Karpas-422 (cell line): ENCODE data around the gene PRR15. TPM values are rescaled to one million over a fixed set of nuclear protein-coding genes. Genes with fewer than 3 reads are reported as not detected.

Source experiments
- DNase-seq: peaks from one replicate; pipeline ENCODE4 v3.0.0-alpha.2; 2015
- H2AFZ ChIP-seq: fragments of 200-600 bp; sonication (generic); 2 replicates; pipeline ENCODE4 v1.6.1; 2014; ENCODE audit warnings: antibody characterized with exemption, low read length, mixed read lengths
- H3K27ac ChIP-seq: fragments of 200-600 bp; sonication (generic); 2 replicates; pipeline ENCODE4 v1.5.1; 2014; ENCODE audit warnings: mild to moderate bottlenecking, low read length, moderate library complexity
- H3K27me3 ChIP-seq: fragments of 200-600 bp; sonication (generic); 2 replicates; pipeline ENCODE4 v1.6.1; 2014; ENCODE audit warnings: low read length, mixed read lengths
- H3K36me3 ChIP-seq: fragments of 200-600 bp; sonication (generic); 2 replicates; pipeline ENCODE4 v1.6.1; 2014; ENCODE audit warnings: low read length, mixed read lengths; ENCODE audit not compliant: insufficient read depth
- H3K4me1 ChIP-seq: fragments of 200-600 bp; sonication (generic); 2 replicates; pipeline ENCODE4 v1.6.1; 2014; ENCODE audit warnings: mild to moderate bottlenecking, low read length, mixed read lengths
- H3K4me2 ChIP-seq: fragments of 200-600 bp; sonication (generic); 2 replicates; pipeline ENCODE4 v1.6.1; 2014; ENCODE audit warnings: low read length, low read depth, mild to moderate bottlenecking; ENCODE audit not compliant: poor library complexity, severe bottlenecking
- H3K4me3 ChIP-seq: fragments of 200-600 bp; sonication (generic); 2 replicates; pipeline ENCODE4 v1.5.1; 2014; ENCODE audit warnings: mild to moderate bottlenecking, antibody characterized with exemption, low read length, mixed read lengths
- H3K79me2 ChIP-seq: fragments of 200-600 bp; sonication (generic); 2 replicates; pipeline ENCODE4 v1.6.1; 2014; ENCODE audit warnings: mild to moderate bottlenecking, low read length, mixed read lengths
- H3K9ac ChIP-seq: fragments of 200-600 bp; sonication (generic); 2 replicates; pipeline ENCODE4 v1.6.0; 2014; ENCODE audit warnings: low read length
- H3K9me2 ChIP-seq: fragments of 200-600 bp; sonication (generic), shearing (Covaris generic); replicated peaks from 2 replicates; pipeline ENCODE4 v1.6.0; 2014; ENCODE audit warnings: mild to moderate bottlenecking, low read length, moderate library complexity; ENCODE audit not compliant: insufficient read depth
- H3K9me3 ChIP-seq: fragments of 300-700, 200-600 bp; sonication (generic); 2 replicates; pipeline ENCODE4 v1.6.1; 2014; ENCODE audit warnings: low read length, mixed read lengths
- H4K20me1 ChIP-seq: fragments of 200-600 bp; sonication (generic); 2 replicates; pipeline ENCODE4 v1.6.1; 2014; ENCODE audit warnings: mild to moderate bottlenecking, antibody characterized with exemption, low read length, low read depth; ENCODE audit not compliant: insufficient read depth
- total RNA-seq: library from RNA; depleted of rRNA; stranded (reverse); fragments of >200 nt; shearing (Covaris generic); gene quantifications from 2 replicates; pipeline ENCODE4 v1.2.3, GENCODE V29; 2014; ENCODE audit warnings: low replicate concordance

The PRR15 gene
- total RNA-seq, 1 experiment from 2014 or later = not detected

DNA sequence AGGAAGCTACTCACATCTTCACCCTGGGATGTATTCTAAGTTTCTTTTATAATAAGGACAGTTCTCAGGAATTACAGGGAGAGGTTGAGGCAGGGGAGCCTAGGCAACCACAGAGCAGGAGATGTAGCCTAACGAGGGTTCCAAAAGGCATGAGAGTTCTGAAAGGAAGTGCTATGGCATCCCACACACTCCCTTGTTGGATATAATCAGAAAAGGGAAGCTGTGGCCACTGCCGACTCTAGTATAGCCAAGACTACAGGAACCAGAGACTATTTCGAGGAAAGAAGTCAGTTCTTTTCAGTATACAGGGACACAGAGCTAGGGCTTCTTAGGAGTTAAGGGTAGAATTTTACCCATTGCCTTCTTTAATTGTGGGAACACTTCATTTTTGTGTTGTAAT is 11.0 kb downstream of the PRR15 start:
- H3K9ac ChIP-seq = no peak overlapping the region
- DNase-seq = no peak
- no peaks in the 10 kb centered on the region for H3K9me3 ChIP-seq
- H2AFZ ChIP-seq = no peak overlapping the region
- H3K27ac ChIP-seq = no peak overlapping the region
- H3K4me2 ChIP-seq = no peak overlapping the region
- H4K20me1 ChIP-seq = no peaks in the 10 kb centered on the region
- no peaks in the 10 kb centered on the region for H3K9me2 ChIP-seq
- no peaks in the 10 kb centered on the region for H3K36me3 ChIP-seq
- H3K4me3 ChIP-seq = no peak overlapping the region
- no peaks in the 10 kb centered on the region for H3K79me2 ChIP-seq
- H3K4me1 ChIP-seq = no peaks in the 10 kb centered on the region
- H3K27me3 ChIP-seq = peaks cover 2% of the 10 kb centered on the region; the same call in 1 of the 2 replicates

DNA sequence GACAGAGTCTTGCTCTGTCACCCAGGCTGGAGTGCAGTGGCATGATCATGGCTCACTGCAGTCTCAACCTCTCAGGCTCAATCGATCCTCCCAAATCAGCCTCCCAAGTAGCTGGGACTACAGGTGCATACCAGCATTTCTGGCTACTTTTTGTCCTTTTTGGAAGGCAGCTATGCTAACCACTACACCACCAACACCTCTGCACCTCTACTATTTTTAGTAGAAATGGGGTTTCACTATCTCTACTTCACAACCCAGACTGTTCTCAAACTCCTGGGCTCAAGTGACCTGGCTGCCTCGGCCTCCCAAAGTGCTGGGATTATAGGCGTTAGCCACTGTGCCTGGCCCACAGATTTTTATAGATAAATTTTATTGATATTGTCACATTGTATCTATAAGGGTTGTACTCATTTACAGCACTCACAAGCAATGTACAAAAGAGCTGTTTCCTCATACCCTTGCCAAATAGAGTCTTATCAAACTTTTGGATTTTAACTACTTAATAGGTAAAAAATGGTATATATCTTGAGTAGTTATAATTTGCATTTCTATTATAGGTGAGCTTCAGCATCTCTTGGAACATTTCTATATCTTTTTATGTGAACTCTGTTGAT is 23.7 kb downstream of the PRR15 start:
- no peak overlapping the region for H3K27ac ChIP-seq

DNA sequence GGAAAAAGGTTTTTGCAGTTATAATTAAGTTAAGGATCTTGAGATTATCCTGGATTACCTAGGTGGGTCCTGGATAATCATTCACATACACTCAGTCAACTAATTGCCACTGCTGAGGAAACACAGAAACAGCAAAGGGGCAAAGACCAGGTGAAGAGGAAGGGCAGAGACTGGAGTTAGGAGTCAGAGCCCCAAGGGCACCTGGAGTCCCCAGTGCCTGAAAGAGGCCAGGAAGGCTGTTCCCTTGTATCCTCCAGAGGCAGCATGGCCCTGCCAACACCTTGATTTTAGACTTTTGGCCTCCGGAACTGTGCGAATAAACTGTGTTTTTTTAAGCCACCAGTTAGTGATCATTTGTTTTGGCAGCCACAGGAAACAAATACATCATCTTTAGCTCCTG is 24.6 kb downstream of the PRR15 start:
- Histone ChIP-seq H3K4me3 (no peak overlapping the region), H3K36me3 (no peaks in the 10 kb centered on the region), H3K4me2 (no peak overlapping the region), H4K20me1 (no peaks in the 10 kb centered on the region), H2AFZ (no peak overlapping the region), H3K79me2 (no peaks in the 10 kb centered on the region), H3K9ac (no peak overlapping the region), H3K9me3 (no peaks in the 10 kb centered on the region), H3K4me1 (peaks cover 5% of the 10 kb centered on the region; the same call in 1 of the 2 replicates), H3K9me2 (no peaks in the 10 kb centered on the region), H3K27ac (no peak overlapping the region), H3K27me3 (no peaks in the 10 kb centered on the region)
- no peak for DNase-seq

More for the DNA sequence above, 23.7 kb downstream of the PRR15 start:
- no peak for DNase-seq
- Histone ChIP-seq H3K79me2 (no peaks in the 10 kb centered on the region), H3K4me1 (peaks cover 5% of the 10 kb centered on the region; the same call in 1 of the 2 replicates), H3K9me2 (no peaks in the 10 kb centered on the region), H3K9me3 (no peaks in the 10 kb centered on the region), H3K36me3 (no peaks in the 10 kb centered on the region), H3K4me3 (no peak overlapping the region), H4K20me1 (no peaks in the 10 kb centered on the region), H2AFZ (no peak overlapping the region), H3K4me2 (no peak overlapping the region), H3K9ac (no peak overlapping the region), H3K27me3 (no peaks in the 10 kb centered on the region)

DNA sequence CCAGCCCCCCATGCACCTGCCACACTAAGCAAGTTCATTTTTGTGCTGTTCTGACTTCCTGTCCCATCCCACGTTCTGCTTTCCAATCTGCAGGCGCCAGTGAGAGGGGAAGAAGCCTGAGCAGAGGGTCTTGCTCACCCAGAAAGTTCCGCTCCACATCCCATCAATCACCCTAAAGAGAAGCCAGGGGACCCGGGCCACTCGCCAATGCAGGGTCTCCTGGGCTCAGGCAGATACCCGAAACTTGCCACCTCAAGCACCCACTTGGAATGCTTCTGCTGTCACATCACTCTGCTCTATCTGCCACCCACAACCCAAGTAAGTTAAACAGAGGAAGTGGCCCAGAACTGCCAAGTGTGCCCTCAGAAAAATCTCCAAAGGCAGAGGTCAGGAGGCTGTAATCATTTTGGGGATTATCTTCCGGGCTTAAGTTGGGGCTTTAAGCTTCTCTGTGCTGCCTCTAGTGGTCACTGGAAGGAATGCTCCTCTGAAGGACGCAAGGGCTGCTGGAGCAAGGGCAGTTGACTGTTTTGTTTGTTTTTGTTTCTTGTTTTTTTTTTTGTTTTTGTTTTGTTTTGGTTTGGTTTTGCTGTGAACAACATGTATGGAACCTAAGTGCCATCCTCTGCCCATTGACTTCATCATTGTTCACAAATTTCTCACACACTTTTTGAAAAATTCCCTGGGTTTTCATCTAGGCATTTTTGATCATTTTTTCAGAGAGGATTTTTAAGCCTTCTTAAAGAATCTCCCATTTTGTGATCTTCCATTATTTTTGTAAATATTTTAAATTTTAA is 25.5 kb downstream of the PRR15 start:
- no peaks in the 10 kb centered on the region for H4K20me1 ChIP-seq
- peak overlapping the region; percentile 40; the same call in 1 of the 2 replicates for H3K4me3 ChIP-seq
- peaks cover 5% of the 10 kb centered on the region; the same call in 1 of the 2 replicates for H3K4me1 ChIP-seq
- no peak overlapping the region for H3K27ac ChIP-seq
- H3K4me2 ChIP-seq = peak overlapping the region; percentile 23
- no peaks in the 10 kb centered on the region for H3K9me2 ChIP-seq
- H3K79me2 ChIP-seq = no peaks in the 10 kb centered on the region
- no peak overlapping the region for H3K9ac ChIP-seq
- H3K27me3 ChIP-seq = no peaks in the 10 kb centered on the region
- peak; percentile 79 for DNase-seq
- H2AFZ ChIP-seq = peak overlapping the region; percentile 97
- no peaks in the 10 kb centered on the region for H3K9me3 ChIP-seq
- H3K36me3 ChIP-seq = no peaks in the 10 kb centered on the region

DNA sequence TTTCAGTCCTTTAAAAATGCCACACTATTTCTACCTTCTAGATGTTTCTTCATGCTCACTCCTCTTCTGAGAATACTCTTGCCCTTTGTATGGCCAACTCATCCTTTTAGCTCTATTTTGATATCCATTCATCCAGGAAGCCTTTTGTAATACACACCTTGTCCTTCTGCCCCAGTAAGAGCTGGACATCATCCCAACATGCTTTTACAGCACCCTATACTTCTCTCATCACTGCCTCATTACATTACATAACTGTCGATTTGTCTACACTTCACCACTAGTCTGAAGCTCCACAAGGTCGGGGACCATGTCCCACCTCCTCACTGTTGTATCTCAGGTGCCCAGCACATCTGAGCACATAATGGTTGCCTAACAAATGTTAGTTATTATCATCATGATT is 29.2 kb downstream of the PRR15 start:
- Histone ChIP-seq H3K27me3 (no peaks in the 10 kb centered on the region), H3K79me2 (no peaks in the 10 kb centered on the region), H3K36me3 (no peaks in the 10 kb centered on the region), H3K9ac (no peak overlapping the region), H3K27ac (no peak overlapping the region), H3K4me1 (peaks cover 5% of the 10 kb centered on the region; the same call in 1 of the 2 replicates), H2AFZ (no peak overlapping the region), H4K20me1 (no peaks in the 10 kb centered on the region), H3K9me3 (no peaks in the 10 kb centered on the region), H3K4me3 (no peak overlapping the region), H3K9me2 (no peaks in the 10 kb centered on the region), H3K4me2 (no peak overlapping the region)
- peak; percentile 15 for DNase-seq

DNA sequence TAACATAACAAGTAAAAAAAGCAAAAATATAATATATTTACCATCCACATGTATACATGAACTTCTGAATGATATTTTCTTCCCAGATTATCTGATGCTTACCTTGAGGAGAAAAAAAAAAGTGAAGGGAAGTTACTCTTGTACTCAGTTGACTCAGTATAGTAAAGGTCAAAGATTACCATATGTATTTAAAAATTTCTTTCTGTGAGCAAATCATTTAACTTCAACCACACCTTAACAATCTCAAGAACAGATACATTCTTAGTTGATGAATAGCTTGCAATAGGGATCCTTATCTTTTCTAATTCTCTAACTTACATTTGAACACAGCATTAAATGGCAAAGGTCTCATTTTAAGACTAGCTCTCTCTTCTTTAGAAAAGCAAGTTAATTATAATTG is 29.8 kb downstream of the PRR15 start:
- no peaks in the 10 kb centered on the region for H3K9me2 ChIP-seq
- no peaks in the 10 kb centered on the region for H3K9me3 ChIP-seq
- H3K9ac ChIP-seq = no peak overlapping the region
- peaks cover 5% of the 10 kb centered on the region; the same call in 1 of the 2 replicates for H3K4me1 ChIP-seq
- no peak overlapping the region for H3K27ac ChIP-seq
- H3K4me2 ChIP-seq = no peak overlapping the region
- no peaks in the 10 kb centered on the region for H3K36me3 ChIP-seq
- no peak overlapping the region for H2AFZ ChIP-seq
- DNase-seq = no peak
- no peak overlapping the region for H3K4me3 ChIP-seq
- no peaks in the 10 kb centered on the region for H4K20me1 ChIP-seq
- no peaks in the 10 kb centered on the region for H3K79me2 ChIP-seq
- no peaks in the 10 kb centered on the region for H3K27me3 ChIP-seq

DNA sequence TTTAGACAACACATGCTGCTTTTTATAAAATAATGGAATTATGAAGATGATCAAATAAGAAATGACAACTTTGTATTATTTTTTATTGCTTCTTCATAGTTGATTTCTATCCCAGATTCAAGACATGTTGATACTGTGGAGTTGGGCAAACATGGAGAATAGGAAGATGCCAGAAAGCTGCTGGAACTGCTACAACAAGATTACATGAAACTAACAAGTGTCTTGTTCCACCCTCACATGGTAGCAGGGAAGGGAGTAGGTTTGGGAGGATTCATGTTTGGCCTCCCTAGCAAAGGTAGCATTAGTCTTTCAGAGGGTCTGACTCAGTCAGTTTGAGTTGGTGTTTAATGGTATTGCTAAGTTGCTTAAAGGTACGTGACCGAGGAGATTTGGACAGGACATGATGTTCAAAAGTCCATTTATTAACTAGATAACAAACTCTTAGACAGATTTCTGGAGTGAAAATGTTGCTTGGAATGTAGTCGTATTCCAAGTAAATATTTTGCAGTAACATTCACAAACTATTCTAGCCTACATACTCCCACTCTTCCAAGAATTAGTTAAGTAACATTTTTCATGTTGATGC is 33.1 kb downstream of the PRR15 start:
- no peaks in the 10 kb centered on the region for H4K20me1 ChIP-seq
- H3K36me3 ChIP-seq = no peaks in the 10 kb centered on the region
- no peak overlapping the region for H3K4me2 ChIP-seq
- H3K79me2 ChIP-seq = no peaks in the 10 kb centered on the region
- H3K9ac ChIP-seq = no peak overlapping the region
- H3K4me1 ChIP-seq = no peaks in the 10 kb centered on the region
- DNase-seq = peak; percentile 20
- no peak overlapping the region for H3K4me3 ChIP-seq
- H3K27ac ChIP-seq = no peak overlapping the region
- H3K9me2 ChIP-seq = no peaks in the 10 kb centered on the region
- no peak overlapping the region for H2AFZ ChIP-seq
- no peaks in the 10 kb centered on the region for H3K9me3 ChIP-seq
- no peaks in the 10 kb centered on the region for H3K27me3 ChIP-seq

DNA sequence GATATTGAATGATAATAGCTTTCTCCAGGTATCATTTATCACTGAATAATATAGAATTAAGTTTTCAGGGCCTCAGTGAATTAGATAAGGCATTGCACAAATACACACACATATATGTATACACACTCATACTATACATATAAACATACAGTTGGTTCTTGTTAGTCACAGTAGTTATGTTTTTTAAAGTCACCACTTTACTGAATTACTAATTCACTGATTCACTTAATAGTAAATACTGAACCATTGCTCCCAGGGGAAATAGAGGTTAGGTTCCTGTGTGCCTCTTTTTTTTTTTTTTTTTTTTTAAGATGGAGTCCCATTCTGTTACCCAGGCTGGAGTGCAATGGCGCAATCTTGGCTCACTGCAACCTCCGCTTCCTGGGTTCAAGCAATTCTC is 33.6 kb downstream of the PRR15 start:
- no peaks in the 10 kb centered on the region for H3K36me3 ChIP-seq
- H3K79me2 ChIP-seq = no peaks in the 10 kb centered on the region
- no peak overlapping the region for H2AFZ ChIP-seq
- H3K9me2 ChIP-seq = no peaks in the 10 kb centered on the region
- H3K27ac ChIP-seq = no peak overlapping the region
- H3K4me1 ChIP-seq = no peaks in the 10 kb centered on the region
- H3K4me3 ChIP-seq = no peak overlapping the region
- H3K9me3 ChIP-seq = no peaks in the 10 kb centered on the region
- DNase-seq = no peak
- no peaks in the 10 kb centered on the region for H4K20me1 ChIP-seq
- no peak overlapping the region for H3K9ac ChIP-seq
- no peaks in the 10 kb centered on the region for H3K27me3 ChIP-seq
- H3K4me2 ChIP-seq = no peak overlapping the region
